Upper lobe of left lung (tissue), 6 donors: ENCODE data around the gene MCF2L. TPM values are rescaled to one million over a fixed set of nuclear protein-coding genes. Genes with fewer than 3 reads are reported as not detected.

Experiments used
- ATAC-seq, 2 donors: fragments of 200-7000 bp; cut with Tn5 transposase; one replicate each; pipeline ENCODE4 v1.9.1; 2022; ENCODE audit warnings: mild to moderate bottlenecking in 2 of 2, moderate library complexity in 2 of 2; ENCODE audit not compliant: low FRiP score in 2 of 2
- DNase-seq, 2 donors: peaks; one replicate each; pipeline ENCODE4 v3.0.0-alpha.2; 2019 to 2020
- H3K27ac ChIP-seq, 4 donors: fragments of 200-600 bp; sonication (generic); one replicate each; pipeline ENCODE4 v1.5.1; 2016 to 2019
- H3K27me3 ChIP-seq, 4 donors: fragments of 200-600 bp; sonication (generic); one replicate each; pipeline ENCODE4 v1.5.1; 2017 to 2019
- H3K36me3 ChIP-seq, 4 donors: fragments of 200-600 bp; sonication (generic); one replicate each; pipeline ENCODE4 v1.5.1; 2016 to 2019
- H3K4me1 ChIP-seq, 4 donors: fragments of 200-600 bp; sonication (generic); one replicate each; pipeline ENCODE4 v1.5.1; 2018 to 2019
- H3K4me3 ChIP-seq, 4 donors: fragments of 200-600 bp; sonication (generic); one replicate each; pipeline ENCODE4 v1.5.1; 2017 to 2019; ENCODE audit warnings: mild to moderate bottlenecking in 2 of 4, moderate library complexity in 1 of 4
- H3K9me3 ChIP-seq, 4 donors: fragments of 200-600 bp; sonication (generic); one replicate each; pipeline ENCODE4 v1.5.1; 2018 to 2019
- CTCF ChIP-seq, 6 experiments: fragments of 450-650 bp in 4 of 6; fragments of 200-600 bp in 2 of 6; sonication (generic) in 2 of 6; IDR thresholded peaks; one replicate each; pipeline ENCODE4 v1.5.1; 2016 to 2019; ENCODE audit warnings: antibody characterized with exemption in 6 of 6
- EP300 ChIP-seq, 4 donors: sonication (generic); formaldehyde crosslinking; IDR thresholded peaks; one replicate each; pipeline ENCODE4 v1.5.1; 2017; ENCODE audit warnings: antibody characterized with exemption in 4 of 4, control low read depth in 2 of 4
- POLR2A ChIP-seq, 4 donors: fragments of 450-650 bp; IDR thresholded peaks; one replicate each; pipeline ENCODE4 v1.5.1; 2016 to 2017; ENCODE audit warnings: antibody characterized with exemption in 4 of 4, mild to moderate bottlenecking in 2 of 4
- POLR2AphosphoS5 ChIP-seq, 2 donors: sonication (generic); formaldehyde crosslinking; IDR thresholded peaks; one replicate each; pipeline ENCODE4 v1.5.1; 2017; ENCODE audit warnings: antibody characterized with exemption in 2 of 2
- WGBS, 2 donors: methylation state at CpG; one replicate each; pipeline ENCODE4 v1.1.5; 2017 to 2018; 5-methylcytosine and 5-hydroxymethylcytosine counted together
- total RNA-seq, 6 donors: library from RNA; depleted of rRNA in 4 of 6; stranded (reverse); fragments of >200 nt in 4 of 6; gene quantifications; one replicate each; pipeline versions ENCODE4 v1.1.0 to v1.2.1, GENCODE V29; 2016 to 2021
- donor health status: DM: no; HTN: no; CAD: no; lungs with moderate emphysema.
- donor health status: DM: no; HTN: yes; CAD: no; lungs with severe emphysema.

MCF2L gene
- total RNA-seq, 6 donors from 2014 or later: 14.3 to 99.5 (median 53.1) TPM

- 89 to 96% methylated on average over 9 to 16 of the region's 16 CpGs for WGBS, 2 donors
- H3K27me3 ChIP-seq: no peaks in the 10 kb centered on the region
- no peak overlapping the region for H3K27ac ChIP-seq
- no peak for ATAC-seq
- peak in 1 of 2 donors; percentile 78 for DNase-seq
- H3K4me1 ChIP-seq: peaks cover 3 to 15% (median 10%) of the 10 kb centered on the region in 4 donors
- no peaks in the 10 kb centered on the region for H3K9me3 ChIP-seq
- H3K36me3 ChIP-seq: peaks cover 0 to 15% (median 3%) of the 10 kb centered on the region in 4 donors
- no peak overlapping the region for H3K4me3 ChIP-seq
- TF ChIP-seq EP300 (IDR thresholded peaks at IDR 0.05): no peak
- no peak for TF ChIP-seq CTCF (IDR thresholded peaks at IDR 0.05)
- no peak for TF ChIP-seq POLR2A (IDR thresholded peaks at IDR 0.05)
- no peak for TF ChIP-seq POLR2AphosphoS5 (IDR thresholded peaks at IDR 0.05)
These were observed 37.6 kb downstream of the MCF2L start for GRCh38 chr13:113006660-113007059.

GRCh38 chr13:113008851-113009250 lies 39.8 kb downstream of the MCF2L start:
- ATAC-seq (no peak), DNase-seq (peak in 1 of 2 donors; percentile 77)
- peak overlapping the region in 3 of 4 donors; percentile 6 to 46 (median 7) for H3K27ac ChIP-seq
- WGBS, 2 donors: 91 to 94% methylated on average over 32 to 33 of the region's 33 CpGs
- H3K27me3 ChIP-seq: no peaks in the 10 kb centered on the region
- H3K9me3 ChIP-seq: no peaks in the 10 kb centered on the region
- no peak overlapping the region for H3K4me3 ChIP-seq
- H3K4me1 ChIP-seq: peaks cover 3 to 7% (median 6%) of the 10 kb centered on the region in 4 donors
- peaks cover 0 to 15% (median 3%) of the 10 kb centered on the region in 4 donors for H3K36me3 ChIP-seq
- no peak for TF ChIP-seq CTCF (IDR thresholded peaks at IDR 0.05)
- TF ChIP-seq POLR2AphosphoS5 (IDR thresholded peaks at IDR 0.05): no peak
- TF ChIP-seq EP300 (IDR thresholded peaks at IDR 0.05): no peak
- TF ChIP-seq POLR2A (IDR thresholded peaks at IDR 0.05): no peak

- TF ChIP-seq EP300 (IDR thresholded peaks at IDR 0.05) (no peak), CTCF (IDR thresholded peaks at IDR 0.05) (no peak), POLR2A (IDR thresholded peaks at IDR 0.05) (no peak), POLR2AphosphoS5 (IDR thresholded peaks at IDR 0.05) (peak in 1 of 2 donors; percentile 23)
- DNase-seq (peak in 1 of 2 donors; percentile 24), ATAC-seq (no peak)
- Histone ChIP-seq H3K4me1 (peaks cover 3 to 7% (median 6%) of the 10 kb centered on the region in 4 donors), H3K9me3 (no peaks in the 10 kb centered on the region), H3K4me3 (no peak overlapping the region), H3K27me3 (no peaks in the 10 kb centered on the region), H3K27ac (peak overlapping the region; percentile 7 to 45 (median 36)), H3K36me3 (peaks cover 0 to 10% (median 2%) of the 10 kb centered on the region in 4 donors)
- 48 to 56% methylated on average over 8 to 16 of the region's 17 CpGs for WGBS, 2 donors
These were observed 40.9 kb downstream of the MCF2L start for GRCh38 chr13:113009743-113010509.

GRCh38 chr13:113010510-113010865 lies 41.5 kb downstream of the MCF2L start:
- WGBS, 2 donors: 71 to 100% methylated on average over 1 to 11 of the region's 12 CpGs
- no peak overlapping the region for H3K4me3 ChIP-seq
- peak overlapping the region; percentile 7 to 45 (median 36) for H3K27ac ChIP-seq
- no peaks in the 10 kb centered on the region for H3K27me3 ChIP-seq
- no peak for TF ChIP-seq POLR2AphosphoS5 (IDR thresholded peaks at IDR 0.05)
- no peak for TF ChIP-seq EP300 (IDR thresholded peaks at IDR 0.05)
- no peak for TF ChIP-seq CTCF (IDR thresholded peaks at IDR 0.05)
- TF ChIP-seq POLR2A (IDR thresholded peaks at IDR 0.05): no peak
- no peaks in the 10 kb centered on the region for H3K9me3 ChIP-seq
- peak in 1 of 2 donors; percentile 24 for ATAC-seq
- peak in 1 of 2 donors; percentile 47 for DNase-seq
- H3K36me3 ChIP-seq: peaks cover 0 to 16% (median 3%) of the 10 kb centered on the region in 4 donors
- peaks cover 3 to 7% (median 6%) of the 10 kb centered on the region in 4 donors for H3K4me1 ChIP-seq
